Measurements from ENCODE around the gene ARHGAP12. TPM values are rescaled to one million over a fixed set of nuclear protein-coding genes. Genes with fewer than 3 reads are reported as not detected.

ARHGAP12 gene
- total RNA-seq, 1 experiment from 2014 or later = 40.5 TPM

GRCh38 chr10:31838065-31838464, 90.6 kb downstream of the ARHGAP12 start:
- DNase-seq (ENCODE audit: low spot score) = no peak

GRCh38 chr10:31836569-31837406, 91.8 kb downstream of the ARHGAP12 start:
- in situ Hi-C loops (cut with HindIII; ENCODE audit: low sequenced_read_pairs) = no loop called here
- peak; percentile 27 for DNase-seq (ENCODE audit: low spot score)

More at GRCh38 chr10:31838065-31838464, 90.6 kb downstream of the ARHGAP12 start:
- in situ Hi-C loops (cut with HindIII; ENCODE audit: low sequenced_read_pairs) = no loop called here

DNA sequence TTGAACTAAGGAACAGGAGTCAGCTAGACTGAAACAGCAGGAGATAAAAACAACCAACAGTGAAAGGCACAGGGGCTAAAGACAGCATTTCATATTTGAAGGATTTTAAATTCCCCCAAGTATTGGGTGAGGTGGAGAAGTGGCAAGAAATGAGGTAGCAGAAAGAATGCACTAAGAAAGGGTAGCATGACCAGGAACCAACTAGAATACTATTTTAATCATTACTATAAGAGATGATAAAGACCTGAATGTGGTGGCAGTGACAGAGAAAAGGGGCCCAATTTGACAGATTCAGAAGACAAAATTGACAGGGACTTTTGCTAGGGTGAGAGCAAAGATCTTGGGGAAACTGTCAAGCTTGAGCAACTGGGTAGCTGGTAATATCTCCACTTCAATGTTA, 94.9 kb downstream of the ARHGAP12 start:
- in situ Hi-C loops (cut with HindIII; ENCODE audit: low sequenced_read_pairs) = no loop called here

DNA sequence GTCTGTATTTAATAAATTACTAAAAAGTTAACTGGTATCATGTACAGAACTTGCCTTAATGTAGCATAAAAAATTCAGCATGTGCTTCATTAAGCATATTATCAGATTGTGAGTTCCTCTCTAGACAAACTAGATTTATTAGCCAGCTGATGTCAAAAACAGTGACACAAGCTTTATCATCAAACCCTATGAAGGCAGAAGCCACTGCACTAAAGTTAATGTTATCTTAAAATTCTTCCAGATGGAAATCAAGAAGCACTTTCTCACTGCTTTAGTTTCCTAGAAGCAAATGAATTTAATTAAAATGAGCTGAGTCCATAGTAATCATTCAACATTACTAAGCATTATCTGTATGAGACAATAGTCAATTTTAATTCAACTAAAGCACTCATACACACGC, 96.4 kb downstream of the ARHGAP12 start:
- in situ Hi-C loops (cut with HindIII; ENCODE audit: low sequenced_read_pairs) = no loop called here
- no peak for DNase-seq (ENCODE audit: low spot score)

More for the DNA sequence above, 94.9 kb downstream of the ARHGAP12 start:
- DNase-seq (ENCODE audit: low spot score) = no peak

- no peak for DNase-seq (ENCODE audit: low spot score)
- in situ Hi-C loops (cut with HindIII; ENCODE audit: low sequenced_read_pairs) = no loop called here
Measured at GRCh38 chr10:31830887-31831286, 97.7 kb downstream of the ARHGAP12 start.

DNA sequence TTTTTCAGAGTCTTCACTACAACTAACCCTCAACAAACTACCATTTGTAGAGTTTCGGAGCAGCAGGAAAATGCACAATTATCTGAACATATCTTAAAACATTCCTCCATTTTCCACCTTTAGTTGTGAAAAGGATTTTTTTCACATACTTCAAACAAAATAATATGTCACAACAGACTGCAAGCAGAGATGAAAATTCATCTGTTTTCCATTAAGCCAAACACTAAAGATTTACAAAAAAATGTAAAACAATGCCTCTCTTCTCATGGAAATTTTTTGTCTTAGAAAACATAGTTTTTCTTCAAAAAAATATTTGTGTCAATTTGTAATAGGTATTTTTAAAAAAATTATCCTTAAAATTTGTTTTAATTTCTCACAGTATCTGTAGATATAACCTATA, 98.9 kb downstream of the ARHGAP12 start:
- in situ Hi-C loops (cut with HindIII; ENCODE audit: low sequenced_read_pairs) = no loop called here
- DNase-seq (ENCODE audit: low spot score) = no peak

- in situ Hi-C loops (cut with HindIII; ENCODE audit: low sequenced_read_pairs) = no loop called here
- DNase-seq (ENCODE audit: low spot score) = no peak
Measured at GRCh38 chr10:31823358-31823757, 105.3 kb downstream of the ARHGAP12 start.

GRCh38 chr10:31822616-31823318, 105.9 kb downstream of the ARHGAP12 start:
- DNase-seq (ENCODE audit: low spot score) = no peak
- in situ Hi-C loops (cut with HindIII; ENCODE audit: low sequenced_read_pairs) = no loop called here

DNA sequence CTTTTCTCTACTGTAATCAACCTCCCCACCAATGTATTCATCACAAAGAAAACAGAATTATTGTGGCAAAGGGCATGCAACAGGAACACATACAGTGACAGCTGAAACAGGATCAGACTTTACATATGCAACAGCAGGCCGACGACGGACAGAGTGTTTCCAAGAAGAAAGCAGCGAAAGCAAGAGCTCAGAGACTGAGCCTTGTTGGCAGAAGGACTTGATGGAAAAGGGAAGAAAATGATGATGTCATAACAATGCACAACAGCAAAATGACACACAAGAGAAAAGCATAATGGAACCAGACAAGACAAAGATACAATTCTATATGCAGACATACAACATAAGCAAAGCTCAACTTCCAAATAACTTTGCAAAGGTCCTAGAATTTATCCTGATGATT, 106.5 kb downstream of the ARHGAP12 start:
- no peak for DNase-seq (ENCODE audit: low spot score)
- in situ Hi-C loops (cut with HindIII; ENCODE audit: low sequenced_read_pairs) = no loop called here

- in situ Hi-C loops (cut with HindIII; ENCODE audit: low sequenced_read_pairs) = no loop called here
- DNase-seq (ENCODE audit: low spot score) = no peak
Measured at GRCh38 chr10:31820778-31821369, 107.8 kb downstream of the ARHGAP12 start.

- in situ Hi-C loops (cut with HindIII; ENCODE audit: low sequenced_read_pairs) = no loop called here
- DNase-seq (ENCODE audit: low spot score) = no peak
Measured at GRCh38 chr10:31820096-31820495, 108.5 kb downstream of the ARHGAP12 start.

DNA sequence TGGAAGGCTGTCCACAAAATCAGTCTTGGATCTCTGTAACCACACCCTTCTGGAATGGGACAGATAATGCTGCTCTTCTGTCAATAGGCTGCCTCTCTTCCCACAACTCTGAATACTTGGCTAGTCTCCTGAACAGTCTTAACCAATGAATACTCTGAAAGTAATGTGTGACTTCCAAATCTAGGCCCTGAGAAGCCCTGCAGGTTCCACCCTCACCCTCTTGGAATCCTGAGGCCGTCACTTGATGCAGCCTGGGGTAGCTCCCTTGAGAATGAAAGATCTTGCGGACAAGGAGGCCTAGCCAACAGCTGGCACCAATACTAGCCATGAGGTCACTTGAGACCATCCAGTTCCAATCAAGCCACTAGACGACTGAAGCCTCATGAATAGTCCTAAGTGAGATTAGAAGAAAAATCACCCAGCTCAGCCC, 109.2 kb downstream of the ARHGAP12 start:
- no peak for DNase-seq (ENCODE audit: low spot score)
- in situ Hi-C loops (cut with HindIII; ENCODE audit: low sequenced_read_pairs) = no loop called here

DNA sequence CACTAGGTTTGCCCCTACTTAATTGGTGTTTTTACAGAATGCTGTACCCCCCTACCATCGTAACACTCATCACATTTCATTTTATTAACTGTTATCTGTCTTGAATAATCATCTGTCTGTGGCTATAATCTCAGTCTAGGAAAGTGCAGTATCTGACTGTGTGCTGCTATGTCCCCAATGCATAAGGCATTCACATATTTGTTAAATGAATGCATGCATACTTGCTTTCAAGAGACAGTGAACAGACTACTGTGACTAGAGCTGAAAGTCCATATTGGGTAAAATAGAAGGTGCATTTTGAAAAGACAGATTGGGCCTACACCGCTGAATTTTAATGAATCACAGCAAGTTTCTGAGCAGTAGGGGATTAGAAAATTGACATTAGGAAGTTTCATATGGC, 112.3 kb downstream of the ARHGAP12 start:
- in situ Hi-C loops (cut with HindIII; ENCODE audit: low sequenced_read_pairs) = no loop called here
- no peak for DNase-seq (ENCODE audit: low spot score)

GRCh38 chr10:31808258-31809218, 120.1 kb downstream of the ARHGAP12 start:
- in situ Hi-C loops (cut with HindIII; ENCODE audit: low sequenced_read_pairs) = no loop called here

GRCh38 chr10:31804352-31804810, 124.2 kb downstream of the ARHGAP12 start:
- in situ Hi-C loops (cut with HindIII; ENCODE audit: low sequenced_read_pairs) = no loop called here
- DNase-seq (ENCODE audit: low spot score) = no peak

More at GRCh38 chr10:31808258-31809218, 120.1 kb downstream of the ARHGAP12 start:
- peak; percentile 77 for DNase-seq (ENCODE audit: low spot score)

DNA sequence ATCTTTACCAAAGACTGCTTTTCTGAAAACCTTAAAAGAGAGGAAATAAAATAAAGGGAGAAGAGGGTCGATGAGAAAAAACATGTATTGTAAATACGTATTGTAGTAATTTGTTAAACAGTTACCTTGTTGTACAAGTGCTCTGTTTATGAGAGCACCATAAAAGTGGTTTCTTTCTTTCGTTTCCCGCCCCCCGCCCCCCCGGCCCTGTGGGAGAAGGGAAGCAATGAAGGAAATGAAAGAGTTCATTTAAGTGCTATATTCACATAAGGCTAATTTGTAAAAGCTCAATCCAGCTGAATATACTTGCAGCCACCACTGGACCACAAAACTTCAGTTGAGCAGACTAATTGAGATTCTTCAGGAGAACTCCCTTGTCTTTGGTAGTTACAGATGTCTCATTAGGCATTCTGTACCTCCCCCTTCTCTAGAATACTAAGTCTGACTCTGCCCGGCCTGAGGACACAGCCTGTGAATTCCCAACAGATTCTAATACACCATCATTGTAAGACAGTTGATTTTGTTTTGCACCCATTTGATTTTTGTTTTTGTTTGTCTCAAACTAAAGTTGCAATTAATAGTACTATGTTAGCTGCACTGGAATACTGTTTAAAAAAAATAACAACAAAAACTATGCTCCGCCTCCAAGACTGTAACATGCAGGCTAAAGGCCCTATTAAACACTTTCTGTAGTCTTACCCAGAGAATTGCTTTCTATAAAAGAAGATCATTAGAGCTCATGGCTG, 124.9 kb downstream of the ARHGAP12 start:
- DNase-seq (ENCODE audit: low spot score) = peak; percentile 17
- in situ Hi-C loops (cut with HindIII; ENCODE audit: low sequenced_read_pairs) = no loop called here

GRCh38 chr10:31799181-31799580, 129.4 kb downstream of the ARHGAP12 start:
- in situ Hi-C loops (cut with HindIII; ENCODE audit: low sequenced_read_pairs) = no loop called here

GRCh38 chr10:31792745-31793144, 135.9 kb downstream of the ARHGAP12 start:
- DNase-seq (ENCODE audit: low spot score) = no peak
- in situ Hi-C loops (cut with HindIII; ENCODE audit: low sequenced_read_pairs) = no loop called here

More at GRCh38 chr10:31799181-31799580, 129.4 kb downstream of the ARHGAP12 start:
- DNase-seq (ENCODE audit: low spot score) = no peak

Measured in G401 (cell line).